Measurements from ENCODE around the gene SLC51B. TPM values are rescaled to one million over a fixed set of nuclear protein-coding genes. Genes with fewer than 3 reads are reported as not detected.
A peak's percentile ranks its signal among the peaks of the same experiment; 100 is the strongest.

The SLC51B gene
- total and polyA plus RNA-seq, 2 of the 4 experiments (the other 2 are of a cell fraction): not detected

- intact Hi-C loops (cut with micrococcal nuclease): no loop called here
- no peaks in the 10 kb centered on the region for H3K4me1 ChIP-seq (ENCODE audit: control insufficient read depth, insufficient read depth, low read length)
- no peak overlapping the region for H3K4me3 ChIP-seq (ENCODE audit: insufficient read depth, low read depth, low read length)
- H2AK9ac ChIP-seq (replicated peaks; ENCODE audit: low read depth, low read length, poor library complexity): no peak overlapping the region
- no peak overlapping the region for H3K14ac ChIP-seq (replicated peaks; ENCODE audit: low read depth, low read length)
- no peak overlapping the region for H4K91ac ChIP-seq (ENCODE audit: insufficient read depth, low read depth, low read length)
- no peak overlapping the region for H2BK5ac ChIP-seq (ENCODE audit: low read depth, low read length, poor library complexity, severe bottlenecking)
- no peak for DNase-seq
- no peak overlapping the region for H3K9ac ChIP-seq (ENCODE audit: low read depth, low read length)
- H3K9me3 ChIP-seq (ENCODE audit: control insufficient read depth, insufficient read depth, low read length): no peaks in the 10 kb centered on the region
- H3K27me3 ChIP-seq (ENCODE audit: control insufficient read depth, insufficient read depth, low read length): no peaks in the 10 kb centered on the region
- dilution Hi-C loops (cut with HindIII; ENCODE audit: low sequenced_read_pairs, unreplicated experiment): no loop called here
- H3K79me1 ChIP-seq (ENCODE audit: low read depth in 1 of 2, low read length in 2 of 2): no peaks in the 10 kb centered on the region
- BruUV-seq (replicated peaks): no TSS peak
- peaks cover 13% of the 10 kb centered on the region for H3K36me3 ChIP-seq (ENCODE audit: control insufficient read depth, insufficient read depth, low read length)
- no peaks in the 10 kb centered on the region; the same call in 1 of the 2 replicates for H3K9me1 ChIP-seq (ENCODE audit: insufficient read depth, low read length)
- no peak overlapping the region for H4K8ac ChIP-seq (ENCODE audit: low read depth in 2 of 2, low read length in 2 of 2)
- in situ Hi-C loops (cut with MboI; ENCODE audit: low sequenced_read_pairs): no loop called here
- no peak overlapping the region for H3K4me2 ChIP-seq (ENCODE audit: low read depth, low read length)
- ATAC-seq (ENCODE audit: low read depth): no peak
- no CpG with 5 or more reads among the region's 3 CpGs for WGBS, 2 experiments (ENCODE audit: extremely low coverage in 2 of 2, insufficient read length in 1 of 2)
- H3K27ac ChIP-seq (ENCODE audit: insufficient read depth, low read length): no peak overlapping the region
- no peak overlapping the region for H2AK5ac ChIP-seq (ENCODE audit: low read depth, low read length)
- H4K20me1 ChIP-seq (ENCODE audit: insufficient read depth, low read length): no peaks in the 10 kb centered on the region
- H3K56ac ChIP-seq (ENCODE audit: extremely low read depth, insufficient read depth, low read length): no peak overlapping the region
- ChIA-PET POLR2A (ENCODE audit: unreplicated experiment) (no interaction called here), CTCF (no interaction called here)
- TF ChIP-seq FOS (IDR thresholded peaks at IDR 0.05; ENCODE audit: low read depth, low read length): no peak
- TF ChIP-seq POLR2A (IDR thresholded peaks at IDR 0.05; ENCODE audit: low read depth, low read length): no peak
- 0 out of 2 replicates have a peak, but pooled peaks have one; percentile 5 for TF ChIP-seq MAFK (IDR thresholded peaks at IDR 0.05; ENCODE audit: low read depth, low read length)
- no peak overlapping the region for H2BK120ac ChIP-seq (ENCODE audit: low read depth, low read length)
- no peak overlapping the region for H2AFZ ChIP-seq (replicated peaks; ENCODE audit: low read length, poor library complexity)
- no peak overlapping the region for H3K18ac ChIP-seq (ENCODE audit: low read depth, low read length)
- H4K5ac ChIP-seq (ENCODE audit: low read depth, low read length): no peak overlapping the region
- H3K4ac ChIP-seq (ENCODE audit: low read depth, low read length): no peak overlapping the region
- no peak overlapping the region for H3K23ac ChIP-seq (ENCODE audit: low read depth, low read length)
- no peak overlapping the region for H2BK20ac ChIP-seq (ENCODE audit: low read depth, low read length)
- no peak overlapping the region for H2BK15ac ChIP-seq (ENCODE audit: low read depth, low read length)
These were observed 40.2 kb upstream of the SLC51B start for GRCh38 chr15:65004993-65005392.

Data from IMR-90 (cell line).